Activated CD4-positive, alpha-beta memory T cell treated with anti-CD3 and anti-CD28 coated beads, Interleukin-2, amount 10 ng/mL, durations not matched to agents 7 days and 5 days (primary cell): ENCODE results near the gene CLDN15. TPM values are rescaled to one million over a fixed set of nuclear protein-coding genes. Genes with fewer than 3 reads are reported as not detected.
"Not testable (repeated sequence)": the region's sequence is repeated elsewhere in the genome, so short reads cannot be mapped to it uniquely, and the experiment has no call there.

Experiments used
- CTCF ChIA-PET: fragments of 350-600 bp; sonication (Branson Sonifier 250); formaldehyde crosslinking; loops from one replicate; lab custom pipeline; 2021; ENCODE audit warnings: antibody characterized with exemption, inconsistent platforms; lab: Charles Lee
- POLR2A ChIA-PET: fragments of 350-600 bp; sonication (Branson Sonifier 250); formaldehyde crosslinking; loops from one replicate; lab custom pipeline; 2021; ENCODE audit warnings: antibody characterized with exemption; lab: Charles Lee
- DNase-seq: peaks from one replicate; pipeline ENCODE4 v3.0.0-alpha.2; 2020
- H3K27ac Mint-ChIP-seq: one replicate; pipeline ENCODE4 v1.8.0; 2021; ENCODE audit warnings: mild to moderate bottlenecking, mixed read lengths
- H3K27me3 Mint-ChIP-seq: one replicate; pipeline ENCODE4 v1.8.0; 2021; ENCODE audit warnings: mixed read lengths
- H3K36me3 Mint-ChIP-seq: one replicate; pipeline ENCODE4 v1.8.0; 2021; ENCODE audit warnings: low read depth, mixed read lengths
- H3K4me1 Mint-ChIP-seq: one replicate; pipeline ENCODE4 v1.8.0; 2021; ENCODE audit warnings: mixed read lengths
- H3K4me3 Mint-ChIP-seq: one replicate; pipeline ENCODE4 v1.8.0; 2021; ENCODE audit warnings: mild to moderate bottlenecking, mixed read lengths
- H3K9me3 Mint-ChIP-seq: one replicate; pipeline ENCODE4 v1.8.0; 2021; ENCODE audit warnings: mixed read lengths
- total RNA-seq, 2 experiments: library from RNA; stranded (reverse); gene quantifications; one replicate each; pipeline ENCODE4 v1.2.3, GENCODE V29; 2021

The CLDN15 gene
- total RNA-seq, 2 experiments from 2014 or later = 19.7 to 20.6 TPM

- H3K9me3 Mint-ChIP-seq, DNase-seq, H3K27ac Mint-ChIP-seq, H3K4me1 Mint-ChIP-seq, H3K27me3 Mint-ChIP-seq, POLR2A ChIA-PET, H3K36me3 Mint-ChIP-seq, H3K4me3 Mint-ChIP-seq: not testable (repeated sequence)
- CTCF ChIA-PET = interaction anchor here (1.8 kb wide), 1 partner anchor 18 kb away, joined by 6 read pairs; no protein-coding TSS in a partner anchor
Measured at GRCh38 chr7:101264102-101264706, 26.6 kb upstream of the CLDN15 start.

- Mint-ChIP-seq H3K9me3 (no peaks in the 10 kb centered on the region), H3K4me1 (no peaks in the 10 kb centered on the region), H3K4me3 (no peak overlapping the region), H3K27me3 (peaks cover 4% of the 10 kb centered on the region), H3K27ac (no peak overlapping the region), H3K36me3 (no peaks in the 10 kb centered on the region)
- ChIA-PET CTCF (interaction anchor here (0.7 to 1.5 kb wide), 2 partner anchors 24 to 66 kb away, joined by 3 to 4 read pairs; no protein-coding TSS in a partner anchor), POLR2A (interaction anchor here (1.3 kb wide), 1 partner anchor 15 kb away, joined by 4 read pairs; no protein-coding TSS in a partner anchor)
- DNase-seq = no peak
Measured at GRCh38 chr7:101258243-101258731, 20.7 kb upstream of the CLDN15 start.

- peaks cover 4% of the 10 kb centered on the region for H3K27me3 Mint-ChIP-seq
- H3K36me3 Mint-ChIP-seq = peaks cover 8% of the 10 kb centered on the region
- no peak overlapping the region for H3K27ac Mint-ChIP-seq
- H3K4me3 Mint-ChIP-seq = no peak overlapping the region
- H3K9me3 Mint-ChIP-seq = no peaks in the 10 kb centered on the region
- ChIA-PET CTCF (interaction anchor here (1.8 to 3.5 kb wide), 3 partner anchors 11 to 60 kb away, joined by 5 to 22 read pairs (median 16); partner anchors contain the start of gene FIS1), POLR2A (no interaction called here)
- H3K4me1 Mint-ChIP-seq = peaks cover 13% of the 10 kb centered on the region
- DNase-seq = no peak
Measured at GRCh38 chr7:101255796-101256195, 18.2 kb upstream of the CLDN15 start.

GRCh38 chr7:101253199-101253598 is 15.6 kb upstream of the CLDN15 start:
- H3K27ac Mint-ChIP-seq, H3K27me3 Mint-ChIP-seq, H3K9me3 Mint-ChIP-seq, DNase-seq, H3K4me3 Mint-ChIP-seq: not testable (repeated sequence)
- POLR2A ChIA-PET = interaction anchor here (3.4 to 3.9 kb wide), 2 partner anchors 9 to 36 kb away, joined by 21 to 28 read pairs; partner anchors contain the start of genes FIS1, PLOD3 and ZNHIT1
- Mint-ChIP-seq H3K36me3 (peaks cover 15% of the 10 kb centered on the region), H3K4me1 (peaks cover 24% of the 10 kb centered on the region)
- CTCF ChIA-PET = interaction anchor here (1.1 to 3.5 kb wide), 4 partner anchors 9 to 175 kb away, joined by 3 to 22 read pairs (median 11); partner anchors contain the start of genes FIS1 and ZNHIT1

- POLR2A ChIA-PET = interaction anchor here (0.5 to 3.9 kb wide), 5 partner anchors 8 to 166 kb away, joined by 3 to 28 read pairs (median 3); partner anchors contain the start of genes FIS1, IFT22, PLOD3 and TRIM56
- H3K27me3 Mint-ChIP-seq = peaks cover 2% of the 10 kb centered on the region
Measured at GRCh38 chr7:101251871-101252659, 14.5 kb upstream of the CLDN15 start.

GRCh38 chr7:101250324-101250723 is 12.7 kb upstream of the CLDN15 start:
- Mint-ChIP-seq H3K36me3 (peaks cover 27% of the 10 kb centered on the region), H3K27ac (peak overlapping the region; percentile 42), H3K4me1 (peaks cover 31% of the 10 kb centered on the region), H3K9me3 (no peaks in the 10 kb centered on the region), H3K4me3 (peak overlapping the region; percentile 92), H3K27me3 (no peaks in the 10 kb centered on the region)
- ChIA-PET POLR2A (interaction anchor here (3.9 kb wide), 1 partner anchor 33 kb away, joined by 28 read pairs; the partner anchor contains the start of genes PLOD3 and ZNHIT1), CTCF (interaction anchor here (1.4 to 2.7 kb wide), 2 partner anchors 33 kb away, joined by 6 to 18 read pairs; partner anchors contain the start of genes PLOD3 and ZNHIT1)
- DNase-seq = no peak

More at GRCh38 chr7:101251871-101252659, 14.5 kb upstream of the CLDN15 start:
- Mint-ChIP-seq H3K4me1 (peaks cover 26% of the 10 kb centered on the region), H3K9me3 (no peaks in the 10 kb centered on the region), H3K27ac (peak overlapping the region; percentile 92), H3K36me3 (peaks cover 23% of the 10 kb centered on the region), H3K4me3 (peak overlapping the region; percentile 92)
- CTCF ChIA-PET = interaction anchor here (0.7 to 3.5 kb wide), 9 partner anchors 8 to 108 kb away, joined by 3 to 18 read pairs (median 9); partner anchors contain the start of genes FIS1, PLOD3 and ZNHIT1
- DNase-seq = peak; percentile 99

- POLR2A ChIA-PET = no interaction called here
- no peak for DNase-seq
- H3K9me3 Mint-ChIP-seq = no peaks in the 10 kb centered on the region
- no peak overlapping the region for H3K4me3 Mint-ChIP-seq
- H3K27me3 Mint-ChIP-seq = no peaks in the 10 kb centered on the region
- H3K27ac Mint-ChIP-seq = no peak overlapping the region
- peaks cover 34% of the 10 kb centered on the region for H3K36me3 Mint-ChIP-seq
- CTCF ChIA-PET = interaction anchor here (0.5 to 1.3 kb wide), 2 partner anchors 35 to 174 kb away, joined by 3 to 5 read pairs; no protein-coding TSS in a partner anchor
- H3K4me1 Mint-ChIP-seq = peaks cover 45% of the 10 kb centered on the region
Measured at GRCh38 chr7:101248276-101248675, 10.7 kb upstream of the CLDN15 start.

- H3K4me3 Mint-ChIP-seq = peak overlapping the region; percentile 96
Measured at GRCh38 chr7:101245147-101245668, 7.6 kb upstream of the CLDN15 start.

GRCh38 chr7:101244375-101245146 is 7.0 kb upstream of the CLDN15 start, which contains the start of gene FIS1:
Gene FIS1, minus strand, starts transcription at chr7:101245081. Its CDS starts 77 bp downstream, at chr7:101245004.
- peak; percentile 94 for DNase-seq
- peak within 1 kb of the TSS; percentile 96 for H3K4me3 Mint-ChIP-seq
- POLR2A ChIA-PET = interaction anchor here (1.0 to 3.7 kb wide), 9 partner anchors 8 to 370 kb away, joined by 3 to 61 read pairs (median 5); partner anchors contain the start of genes PLOD3, SRRT, VGF and ZNHIT1
- CTCF ChIA-PET = interaction anchor here (0.6 to 2.9 kb wide), 19 partner anchors 8 to 369 kb away, joined by 3 to 74 read pairs (median 5); partner anchors contain the start of genes PLOD3, SRRT and ZNHIT1
- peaks cover 26% of the 10 kb centered on the region for H3K36me3 Mint-ChIP-seq
- peaks cover 31% of the 10 kb centered on the region for H3K4me1 Mint-ChIP-seq
- peak within 1 kb of the TSS; percentile 90 for H3K27ac Mint-ChIP-seq
- H3K9me3 Mint-ChIP-seq = no peaks in the 10 kb centered on the region
- H3K27me3 Mint-ChIP-seq = no peaks in the 10 kb centered on the region

More at GRCh38 chr7:101245147-101245668, 7.6 kb upstream of the CLDN15 start:
- no peaks in the 10 kb centered on the region for H3K9me3 Mint-ChIP-seq
- no peak for DNase-seq
- H3K27ac Mint-ChIP-seq = peak overlapping the region; percentile 90
- no peaks in the 10 kb centered on the region for H3K27me3 Mint-ChIP-seq
- peaks cover 34% of the 10 kb centered on the region for H3K4me1 Mint-ChIP-seq
- POLR2A ChIA-PET = interaction anchor here (0.9 to 3.7 kb wide), 4 partner anchors 8 to 368 kb away, joined by 3 to 61 read pairs (median 13); partner anchors contain the start of genes PLOD3, VGF and ZNHIT1
- peaks cover 29% of the 10 kb centered on the region for H3K36me3 Mint-ChIP-seq
- CTCF ChIA-PET = interaction anchor here (1.3 to 2.9 kb wide), 9 partner anchors 7 to 102 kb away, joined by 3 to 74 read pairs (median 9); partner anchors contain the start of genes PLOD3 and ZNHIT1

- Mint-ChIP-seq H3K27ac (peak overlapping the region; percentile 90), H3K27me3 (no peaks in the 10 kb centered on the region), H3K4me3 (peak overlapping the region; percentile 96), H3K9me3 (no peaks in the 10 kb centered on the region), H3K4me1 (peaks cover 29% of the 10 kb centered on the region), H3K36me3 (peaks cover 26% of the 10 kb centered on the region)
- CTCF ChIA-PET = interaction anchor here (0.6 to 2.9 kb wide), 20 partner anchors 9 to 369 kb away, joined by 3 to 74 read pairs (median 4); partner anchors contain the start of genes PLOD3, SRRT and ZNHIT1
- DNase-seq = peak; percentile 18
- POLR2A ChIA-PET = interaction anchor here (1.0 to 3.7 kb wide), 10 partner anchors 9 to 369 kb away, joined by 3 to 61 read pairs (median 4); partner anchors contain the start of genes PLOD3, SRRT, VGF and ZNHIT1
Measured at GRCh38 chr7:101243646-101244374, 6.2 kb upstream of the CLDN15 start.
